ENCODE results near the gene CLIC1. TPM values are rescaled to one million over a fixed set of nuclear protein-coding genes. Genes with fewer than 3 reads are reported as not detected.

CLIC1 gene
- total RNA-seq, 2 donors from 2014 or later = 222 to 251 TPM

DNA sequence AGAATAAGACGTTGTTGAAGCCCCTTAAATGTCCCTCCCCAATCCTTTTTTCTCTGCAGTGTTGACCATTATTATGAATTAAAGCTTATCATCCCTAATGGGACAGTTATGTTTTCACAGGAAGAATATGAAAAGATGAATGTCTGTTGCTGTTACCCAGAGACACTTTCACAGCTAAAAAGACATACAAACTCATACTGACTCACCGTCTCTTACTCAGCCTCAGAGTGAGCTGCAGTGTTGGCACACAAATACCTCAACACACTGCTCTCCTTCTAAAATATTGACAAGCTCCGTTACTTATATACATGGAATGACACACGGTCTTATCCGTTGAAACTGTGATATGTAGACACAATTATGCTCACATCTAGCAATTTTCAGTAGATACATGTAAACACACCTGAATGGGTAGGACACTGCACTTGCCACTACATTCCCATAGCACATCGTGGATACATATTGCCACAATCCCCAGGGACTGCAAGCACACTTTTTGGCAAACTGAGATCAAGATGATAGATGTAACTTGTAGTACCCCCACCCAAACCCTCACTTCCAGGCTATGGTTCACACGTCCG lies 16.5 kb upstream of the CLIC1 start:
- Histone ChIP-seq H3K9me3 (no peaks in the 10 kb centered on the region), H3K4me3 (no peak overlapping the region), H3K4me1 (ENCODE audit: control insufficient read depth in 1 of 2, low read depth in 2 of 2) (no peaks in the 10 kb centered on the region), H3K27ac (no peak overlapping the region), H3K27me3 (replicated peaks; ENCODE audit: insufficient read depth) (no peaks in the 10 kb centered on the region), H3K36me3 (no peaks in the 10 kb centered on the region)
- DNase-seq (ENCODE audit: low spot score) (no peak), ATAC-seq (ENCODE audit: insufficient number of reproducible peaks, low FRiP score, low read depth) (no peak)
- TF ChIP-seq, protein P1, sequence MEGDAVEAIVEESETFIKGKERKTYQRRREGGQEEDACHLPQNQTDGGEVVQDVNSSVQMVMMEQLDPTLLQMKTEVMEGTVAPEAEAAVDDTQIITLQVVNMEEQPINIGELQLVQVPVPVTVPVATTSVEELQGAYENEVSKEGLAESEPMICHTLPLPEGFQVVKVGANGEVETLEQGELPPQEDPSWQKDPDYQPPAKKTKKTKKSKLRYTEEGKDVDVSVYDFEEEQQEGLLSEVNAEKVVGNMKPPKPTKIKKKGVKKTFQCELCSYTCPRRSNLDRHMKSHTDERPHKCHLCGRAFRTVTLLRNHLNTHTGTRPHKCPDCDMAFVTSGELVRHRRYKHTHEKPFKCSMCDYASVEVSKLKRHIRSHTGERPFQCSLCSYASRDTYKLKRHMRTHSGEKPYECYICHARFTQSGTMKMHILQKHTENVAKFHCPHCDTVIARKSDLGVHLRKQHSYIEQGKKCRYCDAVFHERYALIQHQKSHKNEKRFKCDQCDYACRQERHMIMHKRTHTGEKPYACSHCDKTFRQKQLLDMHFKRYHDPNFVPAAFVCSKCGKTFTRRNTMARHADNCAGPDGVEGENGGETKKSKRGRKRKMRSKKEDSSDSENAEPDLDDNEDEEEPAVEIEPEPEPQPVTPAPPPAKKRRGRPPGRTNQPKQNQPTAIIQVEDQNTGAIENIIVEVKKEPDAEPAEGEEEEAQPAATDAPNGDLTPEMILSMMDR (IDR thresholded peaks at IDR 0.05) = no peak

DNA sequence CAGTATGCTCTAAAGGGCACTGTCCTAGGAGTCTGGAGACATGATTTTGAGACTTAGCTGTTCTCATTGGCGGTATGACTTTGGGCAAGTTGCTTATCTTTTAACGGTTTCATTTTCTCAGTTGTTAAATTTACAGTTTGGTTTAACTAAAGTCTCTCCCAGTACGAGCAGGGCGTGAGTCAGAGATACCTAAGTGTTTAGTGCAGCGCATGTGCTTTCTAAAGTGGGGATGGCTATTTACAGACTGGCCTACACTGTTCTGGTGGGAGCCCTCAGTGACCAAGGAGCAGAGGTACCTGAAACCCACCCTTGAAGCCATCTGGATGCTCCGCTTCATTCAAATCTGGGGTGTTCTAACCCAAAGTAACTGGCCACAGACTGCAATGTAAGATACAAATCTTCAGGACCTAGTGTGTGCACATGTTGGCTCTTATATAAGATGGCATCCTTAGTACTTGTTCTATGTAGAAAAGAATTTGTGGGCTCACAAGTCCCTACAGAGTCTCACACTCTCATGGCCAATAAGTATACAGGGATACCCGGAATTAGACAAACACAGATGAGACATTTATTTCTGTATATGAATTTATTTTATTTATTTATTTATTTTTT lies 14.2 kb upstream of the CLIC1 start:
- Histone ChIP-seq H3K27me3 (replicated peaks; ENCODE audit: insufficient read depth) (no peaks in the 10 kb centered on the region), H3K9me3 (no peaks in the 10 kb centered on the region), H3K4me1 (ENCODE audit: control insufficient read depth in 1 of 2, low read depth in 2 of 2) (no peaks in the 10 kb centered on the region), H3K4me3 (no peak overlapping the region), H3K36me3 (no peaks in the 10 kb centered on the region), H3K27ac (no peak overlapping the region)
- TF ChIP-seq, protein P1 (IDR thresholded peaks at IDR 0.05) = no peak
- ATAC-seq (ENCODE audit: insufficient number of reproducible peaks, low FRiP score, low read depth) (no peak), DNase-seq (ENCODE audit: low spot score) (no peak)

DNA sequence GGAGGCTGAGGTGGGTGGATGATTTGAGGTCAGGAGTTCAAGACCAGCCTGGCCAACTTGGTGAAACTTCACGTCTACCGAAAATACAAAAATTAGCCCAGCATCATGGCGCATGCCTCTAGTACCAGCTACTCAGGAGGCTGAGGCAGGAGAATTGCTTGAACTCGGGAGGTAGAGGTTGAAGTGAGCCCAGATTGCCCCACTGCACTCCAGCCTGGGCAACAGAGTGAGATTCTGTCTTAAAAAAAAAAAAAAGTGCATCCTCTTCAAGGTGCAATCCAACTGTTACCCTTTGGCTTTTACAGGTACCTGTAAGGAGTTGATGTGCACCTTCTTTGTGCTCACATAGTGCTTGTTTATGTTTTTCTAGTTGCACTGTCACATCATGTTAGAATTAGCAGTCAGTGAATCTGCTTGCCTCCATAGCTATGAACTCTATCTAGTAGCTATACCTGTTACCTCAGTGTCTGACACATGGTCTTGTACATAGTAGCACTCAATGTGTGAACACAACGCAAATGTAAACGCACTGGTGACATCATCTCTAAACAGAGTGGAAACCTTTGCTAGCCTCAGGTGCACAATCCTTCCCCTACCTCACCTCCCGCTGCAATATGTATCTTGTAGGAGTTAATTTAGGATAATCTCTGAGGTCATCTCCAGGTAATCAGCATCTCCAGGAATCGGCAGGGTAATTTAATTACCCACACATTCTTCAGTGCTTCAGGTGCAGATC lies 13.1 kb upstream of the CLIC1 start:
- Histone ChIP-seq H3K27ac (no peak overlapping the region), H3K36me3 (no peaks in the 10 kb centered on the region), H3K27me3 (replicated peaks; ENCODE audit: insufficient read depth) (no peaks in the 10 kb centered on the region), H3K4me1 (ENCODE audit: control insufficient read depth in 1 of 2, low read depth in 2 of 2) (no peaks in the 10 kb centered on the region), H3K4me3 (no peak overlapping the region), H3K9me3 (no peaks in the 10 kb centered on the region)
- TF ChIP-seq, protein P1 (IDR thresholded peaks at IDR 0.05) = no peak
- no peak for DNase-seq (ENCODE audit: low spot score)
- ATAC-seq (ENCODE audit: insufficient number of reproducible peaks, low FRiP score, low read depth) = no peak

DNA sequence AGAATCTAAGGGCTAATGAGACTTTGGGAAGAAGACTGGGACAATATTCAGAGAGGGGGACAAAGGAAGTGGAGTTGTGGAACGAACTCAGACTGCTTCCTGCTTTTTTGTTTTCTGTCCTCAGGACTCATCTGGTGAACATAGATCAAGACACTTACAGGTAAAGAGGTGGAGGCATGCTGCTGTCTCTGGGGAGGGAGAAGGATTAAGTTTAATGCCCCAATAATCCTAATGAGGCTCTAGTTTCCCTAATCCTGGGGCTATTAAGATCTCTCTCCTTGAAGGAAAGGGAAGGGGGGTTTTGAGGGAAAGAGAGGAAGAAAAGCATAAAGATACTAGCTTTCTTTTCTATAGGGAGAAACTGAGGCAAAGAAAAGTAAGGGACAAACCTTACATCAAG lies 8.1 kb upstream of the CLIC1 start:
- Histone ChIP-seq H3K27ac (no peak overlapping the region), H3K27me3 (replicated peaks; ENCODE audit: insufficient read depth) (no peaks in the 10 kb centered on the region), H3K4me1 (ENCODE audit: control insufficient read depth in 1 of 2, low read depth in 2 of 2) (peaks cover 1 to 9% of the 10 kb centered on the region in 2 donors), H3K9me3 (no peaks in the 10 kb centered on the region), H3K36me3 (no peaks in the 10 kb centered on the region), H3K4me3 (no peak overlapping the region)
- DNase-seq (ENCODE audit: low spot score) (no peak), ATAC-seq (ENCODE audit: insufficient number of reproducible peaks, low FRiP score, low read depth) (no peak)
- TF ChIP-seq, protein P1 (IDR thresholded peaks at IDR 0.05) = no peak

DNA sequence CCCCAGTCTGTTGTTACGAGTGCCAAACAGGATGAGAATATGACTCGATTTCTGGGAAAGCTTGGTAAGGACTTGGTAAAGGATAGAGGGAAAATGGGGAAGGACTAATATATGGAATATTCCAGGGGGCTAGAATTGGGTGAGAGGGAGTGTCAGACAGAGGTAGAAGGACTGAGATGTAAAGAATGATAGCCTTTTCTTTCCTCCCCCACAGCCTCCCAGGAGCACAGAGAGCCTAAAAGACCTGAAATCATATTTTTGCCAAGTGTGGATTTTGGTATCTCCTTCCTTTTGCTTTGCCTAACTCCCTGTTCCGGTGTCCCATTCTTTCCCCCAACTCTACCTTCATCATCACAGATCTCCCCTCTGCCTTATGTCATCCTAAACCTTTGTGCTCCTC lies 6.6 kb upstream of the CLIC1 start:
- no peak for ATAC-seq (ENCODE audit: insufficient number of reproducible peaks, low FRiP score, low read depth)
- Histone ChIP-seq H3K27ac (no peak overlapping the region), H3K4me3 (no peak overlapping the region), H3K9me3 (no peaks in the 10 kb centered on the region), H3K27me3 (replicated peaks; ENCODE audit: insufficient read depth) (no peaks in the 10 kb centered on the region), H3K36me3 (no peaks in the 10 kb centered on the region), H3K4me1 (ENCODE audit: control insufficient read depth in 1 of 2, low read depth in 2 of 2) (peaks cover 7 to 20% of the 10 kb centered on the region in 2 donors)
- TF ChIP-seq, protein P1 (IDR thresholded peaks at IDR 0.05) = no peak
- no peak for DNase-seq (ENCODE audit: low spot score)

All from thoracic aorta (tissue), 2 donors.